Activated gamma-delta T cell treated with Interleukin-2 at 50 U/mL for 16 hours (primary cell): ENCODE data around the gene SGF29.
"Not testable (repeated sequence)": the region's sequence is repeated elsewhere in the genome, so short reads cannot be mapped to it uniquely, and the experiment has no call there.

Experiments used
- DNase-seq: peaks from one replicate; pipeline ENCODE4 v3.0.0-alpha.2; 2020

Gene SGF29

DNA sequence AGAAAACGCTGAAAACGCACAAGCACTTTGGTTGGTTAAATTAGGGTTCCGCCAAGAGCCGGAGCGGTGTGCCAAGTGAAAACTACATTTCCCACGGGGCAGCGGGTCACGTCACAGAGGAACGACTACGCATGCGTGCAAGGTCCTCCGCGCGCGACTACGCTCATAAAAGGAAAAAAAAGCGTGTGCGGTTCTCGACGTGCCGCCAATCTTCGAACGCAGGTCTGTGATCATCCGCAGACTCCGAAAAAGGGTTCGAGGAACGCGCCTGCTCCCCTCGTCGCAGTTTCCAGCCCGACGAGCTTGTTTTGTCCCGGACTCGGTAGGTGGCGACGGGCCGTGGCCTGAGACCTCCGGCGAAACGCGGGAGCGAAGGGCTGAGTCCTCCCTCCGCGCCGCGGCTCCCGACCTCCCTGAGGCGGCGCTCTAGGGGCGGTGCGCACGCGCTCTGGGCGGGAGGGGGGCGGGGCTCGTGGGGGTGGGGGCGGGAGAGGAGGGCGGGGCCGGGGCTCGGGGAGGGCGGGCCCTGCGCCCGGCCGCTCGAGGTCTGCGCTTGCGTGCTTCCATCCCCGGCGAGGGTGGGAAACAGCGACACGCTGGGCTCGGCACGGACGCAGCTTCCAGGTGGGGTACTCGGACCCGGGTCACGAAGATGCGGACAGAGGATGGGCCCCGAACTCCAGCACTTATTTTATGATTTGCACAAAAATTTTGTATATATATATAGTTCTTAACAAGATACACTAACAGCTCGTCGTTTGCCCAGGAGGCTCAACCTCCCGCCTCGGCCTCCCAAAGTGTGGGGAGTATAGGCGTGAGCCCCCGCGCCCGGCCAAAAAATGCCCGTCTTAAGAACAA, at the start of gene SGF29:
Gene SGF29, plus strand, starts transcription at position 145 of the 858 bp plus-strand sequence. CDS start 27,150 bp downstream, outside the sequence.
- DNase-seq, result peak; percentile 93

DNA sequence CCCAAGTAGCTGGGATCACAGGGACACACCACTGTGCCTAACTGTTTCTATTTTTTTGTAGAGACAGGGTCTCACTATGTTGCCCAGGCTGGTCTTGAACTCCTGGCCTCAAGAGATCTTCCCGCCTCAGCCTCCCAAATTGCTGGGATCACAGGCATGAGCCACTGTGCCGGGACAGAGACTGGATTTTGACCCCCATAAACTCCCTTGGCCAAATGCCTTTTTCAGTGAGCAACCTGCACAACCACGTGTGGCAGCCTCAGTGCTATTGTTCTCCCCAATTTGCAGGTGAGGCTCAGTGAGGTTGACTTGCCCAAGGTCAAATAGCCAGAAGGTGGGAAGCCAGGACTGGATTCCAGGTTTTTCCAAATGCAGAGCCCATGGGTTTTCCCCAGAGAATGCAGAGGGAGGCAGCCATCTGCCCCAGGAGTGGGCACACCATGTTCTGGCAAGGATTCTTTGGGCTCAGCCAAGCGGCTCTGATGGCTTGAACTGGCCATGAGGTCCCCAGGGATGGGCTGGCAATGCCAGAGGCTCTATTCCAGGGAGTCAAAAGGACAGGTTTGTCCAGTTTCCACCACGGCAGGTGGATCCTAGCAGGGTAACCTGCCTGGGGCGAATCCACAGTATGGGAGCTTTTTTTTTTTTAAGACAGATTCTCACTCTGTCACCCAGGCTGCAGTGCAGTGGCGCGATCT, 48.9 kb upstream of the SGF29 start:
- DNase-seq, result no peak

DNA sequence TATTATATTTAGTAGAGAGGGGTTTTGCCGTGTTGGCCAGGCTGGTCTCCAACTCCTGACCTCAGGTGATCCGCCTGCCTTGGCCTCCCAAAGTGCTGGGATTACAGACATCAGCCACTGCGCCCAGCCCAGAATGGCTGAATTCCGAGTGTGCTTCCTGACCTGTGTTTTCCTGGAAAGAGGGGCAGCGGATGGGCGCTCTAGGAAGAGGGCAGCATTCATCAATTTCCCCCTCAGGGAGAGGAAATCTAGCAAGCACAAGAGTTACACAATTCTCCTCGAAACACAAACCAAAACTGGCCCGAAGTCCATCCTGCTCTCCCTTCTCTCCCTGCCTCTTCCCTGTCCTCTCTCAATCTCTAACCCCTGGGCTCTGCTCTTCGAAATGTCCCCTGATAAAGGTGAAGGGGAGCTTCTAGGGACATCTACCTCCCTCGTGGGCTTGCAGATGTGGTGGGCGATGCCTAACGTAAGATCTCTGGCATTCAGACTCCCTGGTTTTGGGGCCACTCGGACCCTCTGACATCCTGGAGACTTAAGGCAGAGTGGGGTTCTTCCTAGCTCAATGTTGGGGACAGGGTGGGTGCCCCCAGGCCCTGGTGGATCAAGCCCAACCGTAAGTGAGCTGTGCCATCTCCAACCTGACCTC, 48.1 kb upstream of the SGF29 start:
- DNase-seq, result no peak

DNA sequence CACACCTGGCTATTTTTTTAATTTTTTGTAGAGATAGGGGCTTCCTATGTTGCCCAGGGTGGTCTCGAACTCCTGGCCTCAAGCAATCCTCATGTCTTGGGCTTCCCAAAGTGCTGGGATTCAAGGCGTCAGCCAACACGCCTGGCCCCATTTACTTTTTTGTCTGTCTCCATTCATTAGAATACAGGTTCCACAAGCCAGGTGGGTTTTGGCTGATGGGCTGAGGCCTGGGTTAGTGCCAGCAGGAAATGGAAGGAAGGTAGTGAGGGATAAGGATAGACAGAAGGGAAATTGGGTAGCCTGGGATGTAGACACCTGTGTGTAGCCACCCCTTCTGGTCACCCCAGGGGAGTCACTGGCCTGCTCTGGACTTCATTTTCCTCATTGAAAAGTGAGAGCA, 42.7 kb upstream of the SGF29 start:
- no peak for DNase-seq

DNA sequence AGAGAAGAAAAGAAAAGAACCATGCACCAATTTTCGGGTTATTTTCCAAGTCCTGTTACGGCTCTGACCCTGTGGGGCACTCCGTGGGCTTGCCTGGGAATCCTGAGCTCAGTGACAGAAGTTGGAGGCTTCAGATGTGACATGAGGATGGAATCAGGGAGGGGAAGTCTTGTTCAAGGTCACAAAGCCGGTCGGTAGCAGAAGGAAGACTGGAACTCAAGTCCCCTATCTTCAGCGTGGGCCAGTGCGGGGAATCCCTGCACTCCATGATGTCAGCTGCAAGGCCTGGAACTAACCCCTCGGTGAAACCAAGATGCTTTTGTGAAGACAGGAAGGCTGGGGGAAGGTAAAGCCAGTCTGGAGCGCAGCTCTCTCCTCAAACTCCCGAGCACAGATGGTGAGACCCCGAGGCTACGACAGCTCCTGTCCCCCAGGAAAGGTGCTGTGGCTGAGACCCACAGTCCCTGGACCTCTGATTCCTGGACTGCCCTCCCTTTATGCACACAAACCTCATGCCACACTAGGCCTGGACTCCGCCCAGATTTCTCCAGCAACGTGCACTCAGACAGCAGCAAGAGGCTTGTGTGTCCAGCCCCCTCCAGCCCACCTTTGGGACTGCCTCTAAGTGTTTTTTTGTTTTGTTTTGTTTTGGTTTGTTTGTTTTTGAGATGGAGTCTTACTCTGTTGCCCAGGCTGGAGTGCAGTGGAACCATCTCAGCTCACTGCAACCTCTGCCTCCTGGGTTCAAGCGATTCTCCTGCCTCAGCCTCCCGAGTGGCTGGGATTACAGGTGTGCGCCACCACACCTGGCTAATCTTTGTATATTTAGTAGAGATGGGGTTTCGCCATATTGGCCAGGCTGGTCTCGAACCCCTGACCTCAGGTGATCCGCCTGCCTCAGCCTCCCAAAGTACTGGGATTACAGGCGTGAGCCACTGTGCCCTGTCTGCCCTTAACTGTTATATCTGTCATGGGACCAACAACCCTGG, 41.6 kb upstream of the SGF29 start:
- DNase-seq, result no peak

DNA sequence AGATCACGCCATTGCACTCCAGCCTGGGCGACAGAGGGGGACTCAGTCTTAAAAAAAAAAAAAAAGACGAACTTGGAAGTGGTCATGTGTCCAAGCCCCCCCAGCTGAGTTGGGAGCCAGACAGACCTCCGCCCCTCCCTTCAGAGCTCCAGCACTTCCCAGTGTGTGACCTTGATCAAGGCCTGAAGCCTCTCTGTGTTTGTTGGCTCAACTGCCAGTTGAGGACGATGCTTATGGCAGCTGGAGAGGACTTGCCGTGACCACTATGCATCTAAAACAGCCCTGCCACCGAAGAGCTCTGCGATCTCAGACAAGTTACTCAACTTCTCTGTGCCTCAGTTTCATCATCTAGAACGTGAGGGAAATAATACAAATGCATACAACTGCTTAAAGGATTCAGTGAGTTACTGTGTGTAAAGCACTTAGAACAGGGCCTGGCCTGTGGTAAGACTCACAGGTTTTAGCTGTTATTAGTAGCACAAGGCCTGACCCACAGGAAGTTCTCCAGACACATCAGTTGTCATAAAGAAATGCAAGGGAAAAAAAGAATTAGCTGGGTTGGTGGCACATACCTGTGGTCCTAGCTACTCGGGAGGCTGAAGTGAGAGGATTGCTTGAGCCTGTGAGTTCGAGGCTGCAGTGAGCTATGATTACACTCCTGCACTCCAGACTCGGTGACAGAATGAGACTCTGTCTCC, 40.1 kb upstream of the SGF29 start:
- no peak for DNase-seq

DNA sequence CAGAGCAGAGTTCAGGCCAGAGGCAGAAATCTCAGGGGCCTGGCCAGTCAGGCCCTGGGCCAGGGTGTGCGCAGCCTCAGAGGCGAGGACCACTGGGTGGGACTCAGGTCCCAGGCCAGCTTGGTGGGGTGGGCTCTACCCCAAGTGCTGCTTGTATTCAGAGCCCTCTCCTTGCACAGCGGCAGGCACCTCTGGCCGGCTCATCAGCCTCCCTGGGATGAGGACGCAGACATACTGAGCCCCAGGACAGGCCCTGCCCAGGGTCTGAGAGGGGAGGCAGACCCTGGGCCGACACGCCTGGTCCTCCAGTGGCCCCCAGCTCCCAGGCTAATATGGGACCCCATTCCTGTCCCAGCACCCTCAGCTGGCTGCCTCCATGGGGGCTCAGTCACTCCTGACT, 39.5 kb upstream of the SGF29 start:
- no peak for DNase-seq

DNA sequence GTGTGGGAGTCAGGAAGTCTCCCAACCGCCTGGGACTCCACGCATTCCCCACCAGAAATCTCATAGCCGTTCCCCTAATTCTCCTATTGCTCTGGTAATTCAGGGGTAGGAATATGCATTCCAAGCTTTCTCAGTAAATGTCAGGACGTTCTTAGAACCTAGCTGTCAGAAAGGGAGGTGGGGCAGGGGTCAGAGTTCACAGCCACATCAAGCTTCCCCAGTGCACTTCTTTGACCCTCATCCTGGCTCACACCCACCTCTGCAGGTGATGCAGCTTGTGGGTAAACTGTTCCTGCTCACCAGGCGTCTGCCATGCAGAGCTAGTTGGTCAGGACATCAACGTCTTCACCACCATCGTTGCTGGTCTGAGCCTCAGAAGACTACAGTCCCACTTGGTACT, 33.0 kb upstream of the SGF29 start:
- DNase-seq, result no peak

DNA sequence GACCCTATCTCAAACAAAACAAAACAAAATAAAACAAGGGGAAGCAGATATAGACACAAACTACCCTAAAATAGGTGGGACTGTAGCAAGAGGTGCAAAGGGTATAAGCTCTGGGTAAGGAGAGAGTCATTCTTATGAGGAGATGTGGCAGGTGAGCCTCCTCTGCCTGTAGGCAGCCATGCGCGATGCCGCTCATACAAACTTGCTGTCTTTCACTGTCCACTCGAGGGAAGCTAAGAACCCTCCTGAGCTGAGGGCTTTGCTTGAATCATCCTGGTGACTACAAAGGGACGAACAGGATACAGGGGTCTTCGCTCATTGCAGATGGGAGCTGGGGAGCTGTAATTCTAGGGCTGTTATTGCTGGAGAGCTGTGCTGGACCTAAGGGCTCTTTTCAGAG, 32.3 kb upstream of the SGF29 start:
- no peak for DNase-seq

DNA sequence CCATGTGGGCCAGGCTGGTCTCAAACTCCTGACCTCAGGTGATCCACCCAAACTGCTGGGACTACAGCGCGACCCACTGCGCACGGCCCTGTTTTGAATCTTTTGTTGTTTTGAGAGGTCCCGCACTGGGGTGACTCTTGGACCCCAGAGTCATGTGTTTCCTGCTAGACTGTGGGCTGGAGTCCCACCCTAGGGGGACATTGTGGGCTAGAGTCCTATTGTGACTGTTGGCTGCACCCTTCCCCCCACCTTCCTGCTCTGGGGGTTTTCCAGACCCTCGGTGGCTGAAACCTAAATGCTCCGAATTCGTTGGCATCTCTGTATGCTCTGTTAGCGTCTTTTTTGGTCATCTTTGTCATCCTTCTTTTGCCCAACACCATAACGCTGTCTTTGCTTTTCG, 30.9 kb upstream of the SGF29 start:
- no peak for DNase-seq

DNA sequence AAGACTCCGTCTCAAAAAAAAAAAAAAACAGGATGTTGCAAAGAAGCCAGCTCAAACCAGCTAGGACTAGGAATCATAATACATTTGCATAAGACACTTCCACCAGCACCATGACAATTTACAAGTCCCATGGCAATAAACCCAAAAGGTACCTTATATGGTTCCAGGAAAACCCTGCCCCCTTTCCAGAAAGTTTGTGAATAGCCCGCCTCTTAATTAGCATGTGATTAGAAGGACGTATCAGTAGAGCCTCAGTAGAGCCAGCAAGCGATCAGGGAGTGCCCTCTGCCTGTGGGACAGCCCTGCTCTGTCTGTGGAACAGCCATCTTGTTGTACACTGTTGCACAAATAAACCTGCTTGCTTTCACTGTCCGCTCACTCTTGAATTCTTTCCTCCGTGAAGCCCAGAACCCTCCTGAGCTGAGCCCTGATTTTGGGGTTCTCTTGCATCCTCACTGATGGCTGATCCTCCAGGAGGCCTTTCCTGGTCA, 29.0 kb upstream of the SGF29 start:
- DNase-seq, result no peak

DNA sequence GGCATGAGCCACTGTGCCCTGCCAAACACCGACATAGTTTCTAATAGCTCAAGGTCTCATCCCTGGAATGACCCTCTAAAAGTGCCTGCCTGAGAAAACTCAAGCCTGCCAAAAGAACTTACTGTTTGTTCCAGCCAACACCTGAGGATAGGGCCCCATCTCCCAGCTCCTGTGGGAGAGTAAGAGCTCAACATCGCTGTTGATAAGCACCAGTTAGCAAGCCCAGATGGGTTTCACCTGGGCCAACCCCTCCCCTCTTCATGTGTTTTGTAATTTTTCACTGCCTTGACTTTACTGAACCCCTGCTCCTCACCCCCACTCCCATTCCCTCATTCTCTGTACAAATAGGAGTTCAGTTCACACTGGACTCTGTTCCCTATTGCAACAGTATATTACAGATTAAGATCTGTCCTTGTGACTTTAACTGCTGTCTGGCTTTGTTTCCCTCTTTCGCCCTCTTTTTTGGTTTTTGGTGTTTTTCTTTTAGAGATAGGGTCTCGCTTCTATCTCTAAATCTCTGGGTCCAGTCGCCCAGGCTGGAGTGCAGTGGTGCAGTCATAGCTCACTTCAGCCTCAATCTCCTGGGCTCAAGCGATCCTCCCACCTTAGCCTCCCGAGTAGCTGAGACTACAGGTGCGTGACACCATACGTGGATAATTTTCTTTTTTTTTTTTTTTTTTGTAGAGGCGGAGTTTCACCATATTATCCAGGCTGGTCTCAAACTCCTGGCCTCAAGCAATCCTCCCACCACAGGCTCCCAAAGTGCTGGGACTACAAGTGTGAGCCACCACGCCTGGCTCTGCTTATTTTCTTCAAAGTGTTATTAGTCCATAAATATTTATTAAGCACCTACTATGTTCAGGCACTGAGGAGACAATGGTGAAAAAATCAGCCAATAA, 27.3 kb upstream of the SGF29 start:
- no peak for DNase-seq

DNA sequence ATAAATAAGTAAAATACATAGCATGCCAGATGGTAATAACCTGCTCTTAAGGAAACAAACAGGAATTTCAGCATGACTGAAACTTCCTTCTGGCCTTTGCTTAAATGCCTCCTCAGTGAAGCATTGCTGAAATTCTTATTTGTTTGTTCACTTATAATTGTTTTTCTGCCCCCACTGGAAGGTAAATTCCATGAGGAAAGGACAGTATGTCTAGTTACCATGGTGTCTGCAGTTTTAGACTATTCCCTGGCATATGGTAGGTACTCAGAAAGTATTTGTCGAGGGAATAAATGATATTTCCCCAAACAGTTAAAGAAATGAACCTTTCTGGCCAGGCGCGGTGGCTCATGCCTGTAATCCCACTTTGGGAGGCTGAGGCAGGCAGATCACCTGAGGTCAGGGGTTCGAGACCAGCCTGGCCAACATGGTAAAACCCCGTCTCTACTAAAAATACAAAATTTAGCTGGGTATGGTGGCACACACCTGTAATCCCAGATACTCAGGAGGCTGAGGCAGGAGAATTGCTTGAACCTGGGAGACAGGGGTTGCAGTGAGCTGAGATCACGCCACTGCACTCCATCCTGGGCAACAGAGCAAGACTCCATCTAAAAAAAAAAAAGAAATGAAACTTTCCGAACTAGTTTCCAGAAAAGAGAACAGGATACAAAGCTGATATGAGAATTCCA, 26.5 kb upstream of the SGF29 start:
- DNase-seq, result not testable (repeated sequence)

DNA sequence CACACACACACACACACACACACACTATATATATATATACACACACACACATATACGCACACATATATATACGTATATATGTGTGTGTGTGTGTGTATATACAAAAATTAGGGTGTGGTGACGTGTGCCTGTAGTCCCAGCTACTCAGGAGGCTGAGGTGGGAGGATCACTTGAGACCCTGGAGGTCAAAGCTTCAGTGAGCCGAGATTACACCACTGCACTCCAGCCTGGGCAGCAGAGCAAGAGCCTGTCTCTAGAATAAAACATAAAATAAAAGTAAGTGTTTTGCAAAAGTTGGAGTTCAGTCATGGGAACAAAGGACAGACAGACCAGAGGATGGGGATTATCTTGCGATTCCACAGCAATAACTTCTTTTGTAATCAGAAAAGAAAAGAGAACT, 25.7 kb upstream of the SGF29 start:
- DNase-seq, result no peak

DNA sequence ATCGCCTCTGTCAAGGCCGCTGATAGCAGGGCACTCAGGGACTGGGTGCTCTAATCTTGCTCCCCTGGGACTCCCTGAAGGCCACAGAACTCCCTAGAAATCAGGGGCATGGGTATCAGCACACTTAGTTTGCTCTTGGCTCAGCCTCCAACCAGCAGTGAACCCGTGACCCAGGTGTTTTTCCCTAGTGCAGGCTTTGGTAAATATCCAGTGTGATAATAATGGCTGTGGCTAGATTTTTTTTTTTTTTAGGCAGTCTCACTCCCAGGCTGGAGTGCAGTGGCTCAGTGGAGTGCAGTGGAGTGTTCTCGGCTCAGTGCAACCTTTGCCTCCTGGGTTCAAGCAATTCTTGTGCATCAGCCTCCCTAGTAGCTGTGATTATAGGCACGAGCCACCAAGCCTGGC, 25.3 kb upstream of the SGF29 start:
- DNase-seq, result no peak

DNA sequence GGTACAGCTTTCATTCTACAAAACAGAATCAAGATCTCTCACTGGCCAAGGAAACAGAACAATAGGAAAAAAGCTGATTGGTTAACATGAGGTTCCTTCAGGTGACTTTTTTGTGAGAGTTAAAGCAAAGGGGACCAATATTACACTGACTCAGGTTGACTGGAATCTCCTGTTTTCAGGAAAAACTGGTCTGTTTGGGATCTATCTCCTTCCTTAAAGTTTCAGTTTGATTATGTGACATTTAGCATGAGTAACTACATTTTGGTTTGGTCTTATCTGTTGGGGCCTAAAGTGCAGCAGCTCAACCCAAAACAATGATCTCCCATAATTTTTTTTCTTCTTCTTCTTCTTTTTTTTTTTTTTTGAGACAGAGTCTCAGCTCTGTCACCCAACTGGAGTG, 24.6 kb upstream of the SGF29 start:
- no peak for DNase-seq

DNA sequence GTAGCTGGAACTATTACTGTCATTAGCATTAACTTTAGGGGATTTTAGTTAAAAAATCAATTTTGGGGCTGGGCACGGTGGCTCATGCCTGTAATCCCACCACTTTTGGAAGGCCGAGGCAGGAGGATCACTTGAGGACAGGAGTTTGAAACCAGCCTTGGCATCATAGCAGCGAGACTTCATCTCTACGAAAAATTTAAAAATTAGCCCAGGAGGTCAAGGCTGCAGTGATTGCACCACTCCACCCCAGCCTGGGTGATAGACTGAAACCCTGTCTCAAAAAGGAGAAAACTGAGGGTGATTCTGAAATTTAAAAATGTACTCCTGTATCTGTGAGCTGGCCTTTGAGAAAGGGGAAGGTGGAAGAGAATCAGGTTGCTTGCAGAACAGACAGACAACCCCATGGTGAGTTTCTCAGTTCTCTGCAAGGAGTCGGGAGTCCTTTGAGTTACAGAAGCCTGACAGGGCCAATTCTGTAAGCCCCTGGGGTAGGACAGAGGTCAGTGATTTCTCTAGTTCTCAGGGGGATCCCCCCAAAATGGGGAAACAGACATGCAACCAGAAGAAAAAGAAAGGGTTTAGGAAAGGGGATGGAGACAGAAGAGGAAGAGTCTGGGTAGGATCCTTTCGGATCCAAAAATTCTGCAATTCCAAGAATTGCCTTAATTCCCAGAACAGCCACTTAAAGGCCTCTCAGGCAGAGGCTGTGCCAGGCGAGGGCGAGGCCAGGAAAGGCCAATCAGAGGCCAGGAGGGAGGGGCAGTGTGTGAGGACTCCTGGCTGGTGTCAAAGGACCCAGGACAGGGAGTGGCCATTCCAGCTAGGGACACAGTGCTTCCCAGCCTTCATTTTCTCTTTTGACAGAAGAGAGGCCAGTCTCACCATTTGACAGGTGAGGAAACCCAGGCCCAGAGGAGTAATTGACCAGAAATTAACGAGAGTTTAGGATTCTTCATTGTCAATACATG, 21.7 kb upstream of the SGF29 start:
- DNase-seq, result no peak

DNA sequence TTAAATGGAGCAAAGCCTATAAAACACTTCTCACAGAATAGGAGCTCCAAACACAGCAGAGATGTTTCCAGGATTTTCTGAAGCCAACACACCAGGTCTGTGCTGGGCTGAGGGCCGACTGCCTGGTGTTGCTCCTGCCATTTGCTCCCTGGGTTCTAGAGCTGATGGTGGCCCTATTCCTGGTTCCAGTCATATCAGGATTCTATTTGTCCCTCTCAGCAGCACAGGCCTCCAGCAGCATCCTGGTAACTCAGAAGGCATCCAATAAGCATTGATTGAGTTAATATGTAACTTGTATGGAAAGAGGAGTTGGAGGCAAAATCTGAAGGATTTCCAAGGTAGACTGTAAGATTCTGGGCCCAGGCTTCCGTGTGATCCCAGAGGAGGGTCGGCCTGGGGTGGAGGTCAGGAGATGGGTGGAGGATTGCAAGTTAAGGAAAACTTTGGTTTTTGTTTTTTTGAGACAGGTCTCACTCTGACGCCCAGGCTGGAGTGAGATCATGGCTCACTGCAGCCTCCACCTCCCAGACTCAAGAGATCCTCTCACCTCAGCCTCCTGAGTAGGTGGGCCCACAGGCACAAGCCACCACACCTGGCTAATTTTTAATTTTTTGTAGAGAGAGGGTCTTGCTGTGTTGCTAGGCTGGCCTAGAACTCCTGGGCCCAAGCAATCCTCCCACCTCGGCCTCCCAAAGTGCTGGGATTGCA, 20.6 kb upstream of the SGF29 start:
- DNase-seq, result no peak
